HepG2 (cell line): ENCODE results near the gene ATP13A3.

Source experiments
- ARID2 ChIP-seq: sonication (generic); formaldehyde crosslinking; IDR thresholded peaks from 2 replicates; pipeline ENCODE4 v1.8.1; 2022; ENCODE audit warnings: mild to moderate bottlenecking, missing genetic modification reagents, borderline replicate concordance
- TF ChIP-seq, protein P1 (sequence below): sonication (generic); formaldehyde crosslinking; conservative IDR thresholded peaks from 2 replicates; pipeline ENCODE4 v1.4.0; 2020; ENCODE audit warnings: missing genetic modification reagents
- TF ChIP-seq, protein P2 (sequence below): IDR thresholded peaks from 2 replicates; pipeline ENCODE4 v1.6.1; 2016
- TF ChIP-seq, protein P3 (sequence below): sonication (generic); formaldehyde crosslinking; IDR thresholded peaks from 2 replicates; pipeline ENCODE4 v1.4.0; 2020; ENCODE audit warnings: mild to moderate bottlenecking, missing genetic modification reagents

DNA sequence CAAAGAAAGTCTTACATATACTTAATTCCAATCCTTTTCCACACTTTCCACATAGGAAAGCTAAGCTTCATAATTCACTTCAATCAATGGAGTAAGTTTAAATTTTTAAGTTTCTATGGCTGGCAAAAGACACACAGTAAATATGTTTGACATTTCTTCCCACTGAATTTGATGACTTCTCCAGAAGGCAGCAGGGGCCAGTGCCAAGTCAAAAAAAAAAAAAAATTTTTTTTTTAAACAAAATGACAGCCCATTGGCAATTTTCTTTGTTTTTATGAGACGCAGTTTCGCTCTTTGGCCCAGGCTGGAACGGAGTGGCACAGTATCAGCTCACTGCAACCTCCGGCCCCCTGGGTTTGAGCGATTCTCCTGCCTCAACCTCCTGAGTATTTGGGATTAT is 28.7 kb downstream of the ATP13A3 start:
- TF ChIP-seq, protein P1, sequence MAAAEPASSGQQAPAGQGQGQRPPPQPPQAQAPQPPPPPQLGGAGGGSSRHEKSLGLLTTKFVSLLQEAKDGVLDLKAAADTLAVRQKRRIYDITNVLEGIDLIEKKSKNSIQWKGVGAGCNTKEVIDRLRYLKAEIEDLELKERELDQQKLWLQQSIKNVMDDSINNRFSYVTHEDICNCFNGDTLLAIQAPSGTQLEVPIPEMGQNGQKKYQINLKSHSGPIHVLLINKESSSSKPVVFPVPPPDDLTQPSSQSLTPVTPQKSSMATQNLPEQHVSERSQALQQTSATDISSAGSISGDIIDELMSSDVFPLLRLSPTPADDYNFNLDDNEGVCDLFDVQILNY (CRISPR knock-in tag): no peak
- TF ChIP-seq, protein P2, sequence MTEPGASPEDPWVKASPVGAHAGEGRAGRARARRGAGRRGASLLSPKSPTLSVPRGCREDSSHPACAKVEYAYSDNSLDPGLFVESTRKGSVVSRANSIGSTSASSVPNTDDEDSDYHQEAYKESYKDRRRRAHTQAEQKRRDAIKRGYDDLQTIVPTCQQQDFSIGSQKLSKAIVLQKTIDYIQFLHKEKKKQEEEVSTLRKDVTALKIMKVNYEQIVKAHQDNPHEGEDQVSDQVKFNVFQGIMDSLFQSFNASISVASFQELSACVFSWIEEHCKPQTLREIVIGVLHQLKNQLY (CRISPR knock-in tag): no peak
- TF ChIP-seq, protein P3, sequence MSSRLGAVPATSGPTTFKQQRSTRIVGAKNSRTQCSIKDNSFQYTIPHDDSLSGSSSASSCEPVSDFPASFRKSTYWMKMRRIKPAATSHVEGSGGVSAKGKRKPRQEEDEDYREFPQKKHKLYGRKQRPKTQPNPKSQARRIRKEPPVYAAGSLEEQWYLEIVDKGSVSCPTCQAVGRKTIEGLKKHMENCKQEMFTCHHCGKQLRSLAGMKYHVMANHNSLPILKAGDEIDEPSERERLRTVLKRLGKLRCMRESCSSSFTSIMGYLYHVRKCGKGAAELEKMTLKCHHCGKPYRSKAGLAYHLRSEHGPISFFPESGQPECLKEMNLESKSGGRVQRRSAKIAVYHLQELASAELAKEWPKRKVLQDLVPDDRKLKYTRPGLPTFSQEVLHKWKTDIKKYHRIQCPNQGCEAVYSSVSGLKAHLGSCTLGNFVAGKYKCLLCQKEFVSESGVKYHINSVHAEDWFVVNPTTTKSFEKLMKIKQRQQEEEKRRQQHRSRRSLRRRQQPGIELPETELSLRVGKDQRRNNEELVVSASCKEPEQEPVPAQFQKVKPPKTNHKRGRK (CRISPR knock-in tag): no peak
- TF ChIP-seq ARID2: no peak
